Ramos (cell line): Measurements from ENCODE around the gene RAD18.

Source experiments
- in situ Hi-C: fragments of 300-500 bp; cut with MboI; formaldehyde crosslinking; loops from one replicate; pipeline ENCODE4 v1.14.3; 2022; ENCODE audit warnings: low sequenced_read_pairs; ENCODE audit not compliant: unreplicated experiment

RAD18 gene

GRCh38 chr3:8967553-8967952 is 4.3 kb upstream of the RAD18 start:
- in situ Hi-C loops = no loop called here

DNA sequence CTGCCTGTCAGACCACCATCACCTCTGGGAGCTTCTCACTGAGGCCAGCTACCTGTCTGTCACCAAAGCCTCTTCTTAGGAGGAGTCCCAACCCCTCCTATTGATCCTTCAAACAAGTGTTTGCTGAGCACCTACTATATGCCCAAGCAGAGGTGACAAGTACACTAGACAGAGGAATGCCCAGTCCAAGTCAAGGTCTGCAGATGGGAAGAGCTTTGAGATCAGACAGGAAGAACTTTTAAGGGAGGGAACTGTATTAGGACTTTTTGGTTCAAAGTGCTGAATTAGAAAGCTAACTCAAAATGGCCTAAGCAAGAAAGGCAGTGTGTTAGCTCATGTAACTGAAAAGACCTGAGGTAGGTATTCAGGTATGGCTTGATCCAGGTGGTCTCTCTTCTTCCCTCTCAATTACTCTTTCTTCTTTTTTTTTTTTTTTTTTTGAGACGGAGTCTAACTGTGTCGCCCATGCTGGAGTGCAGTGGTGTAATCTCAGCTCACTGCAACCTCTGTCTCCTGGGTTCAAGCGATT is 3.6 kb upstream of the RAD18 start:
- in situ Hi-C loops = no loop called here

DNA sequence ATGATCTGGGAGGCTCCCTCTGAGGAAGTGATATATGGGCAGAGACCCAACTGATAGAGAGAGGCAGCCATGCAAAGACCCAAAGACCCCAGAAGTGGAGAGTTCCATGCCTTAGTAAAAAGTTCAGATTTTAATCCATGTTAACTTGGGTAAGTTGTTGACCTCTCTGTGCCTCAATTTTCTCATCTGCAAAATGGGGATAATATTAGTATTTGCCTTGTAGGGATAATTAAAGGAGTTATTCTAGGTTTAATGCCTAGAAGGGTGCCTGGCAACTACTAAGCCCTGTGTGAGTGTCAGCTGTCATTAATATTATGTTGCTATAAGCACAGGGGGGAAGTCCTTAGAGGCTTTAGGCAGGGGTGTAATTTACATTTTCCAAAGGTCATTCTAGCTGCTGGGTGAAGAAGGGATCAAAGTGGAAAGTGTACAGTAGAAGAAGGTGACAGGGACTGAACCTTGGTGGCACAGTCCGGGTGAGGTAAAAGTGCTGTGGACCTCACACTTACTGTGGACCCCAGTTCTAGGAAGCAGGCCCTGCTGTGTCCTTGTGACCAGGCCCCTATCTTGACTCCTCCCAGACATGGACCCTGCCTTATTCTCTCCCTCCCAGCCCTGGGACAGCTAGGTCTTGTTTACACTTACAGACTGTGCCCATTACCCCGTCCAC is 3.0 kb upstream of the RAD18 start:
- in situ Hi-C loops = no loop called here

GRCh38 chr3:8964436-8965370 is 1.4 kb upstream of the RAD18 start:
- in situ Hi-C loops = no loop called here

- in situ Hi-C loops = no loop called here
Observed at GRCh38 chr3:8962226-8962861, 928 bp downstream of the RAD18 start.

DNA sequence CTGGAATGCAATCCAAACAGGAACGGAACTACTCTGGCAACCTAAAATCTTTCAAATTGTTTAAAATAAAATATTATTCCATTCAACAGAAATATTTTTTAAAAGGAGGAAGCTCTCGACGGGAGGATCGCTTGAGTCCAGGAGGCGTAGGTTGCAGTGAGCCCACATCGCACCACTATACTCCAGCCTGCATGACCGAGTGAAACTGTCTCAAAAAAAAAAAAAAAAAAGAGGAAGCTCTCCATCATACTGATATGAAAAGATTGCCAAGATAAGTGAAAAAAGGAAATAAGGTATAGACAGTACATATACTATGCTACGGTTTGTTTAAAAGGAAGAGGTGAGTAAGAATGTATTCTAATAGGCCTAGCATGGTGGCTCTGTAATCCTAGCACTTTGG is 3.6 kb downstream of the RAD18 start:
- in situ Hi-C loops = no loop called here

DNA sequence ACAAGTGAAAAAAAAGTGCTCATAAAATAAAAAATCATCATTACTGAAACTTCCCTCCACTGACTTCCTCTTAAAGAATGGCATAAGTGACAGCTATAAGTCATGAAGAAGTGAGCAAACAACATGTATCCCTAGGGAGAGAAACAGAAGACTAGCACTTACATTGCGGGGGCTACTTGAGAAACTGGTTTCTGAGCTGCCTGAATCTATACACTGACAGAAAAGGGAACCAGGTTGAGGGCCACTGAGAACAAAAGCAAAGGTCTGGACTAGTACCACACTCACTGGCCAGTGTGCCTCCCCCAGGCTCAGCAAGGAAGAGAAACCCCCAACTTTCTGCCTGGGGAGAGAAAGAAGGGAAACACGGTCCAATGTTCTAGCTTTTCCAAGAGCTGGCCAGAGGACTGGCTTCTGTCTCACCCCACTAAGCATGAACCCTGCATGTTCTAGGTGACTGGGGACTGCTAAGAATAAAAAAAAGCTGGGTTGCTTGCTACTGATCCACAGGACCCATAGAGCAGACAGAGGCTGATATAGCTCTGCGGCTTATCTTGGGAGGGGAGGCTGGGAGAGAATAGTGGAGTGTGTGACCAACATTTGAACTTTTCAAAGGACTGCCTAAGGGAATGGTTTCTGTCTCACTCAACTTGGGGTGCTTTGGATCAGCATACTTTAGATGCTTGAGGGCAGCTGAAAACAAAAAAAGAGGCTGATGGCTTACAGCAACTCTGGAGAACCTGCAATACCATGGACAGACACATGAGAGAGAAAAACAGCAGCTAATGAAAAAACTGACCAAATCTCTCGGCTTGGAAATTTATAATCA is 8.1 kb downstream of the RAD18 start:
- in situ Hi-C loops = no loop called here

DNA sequence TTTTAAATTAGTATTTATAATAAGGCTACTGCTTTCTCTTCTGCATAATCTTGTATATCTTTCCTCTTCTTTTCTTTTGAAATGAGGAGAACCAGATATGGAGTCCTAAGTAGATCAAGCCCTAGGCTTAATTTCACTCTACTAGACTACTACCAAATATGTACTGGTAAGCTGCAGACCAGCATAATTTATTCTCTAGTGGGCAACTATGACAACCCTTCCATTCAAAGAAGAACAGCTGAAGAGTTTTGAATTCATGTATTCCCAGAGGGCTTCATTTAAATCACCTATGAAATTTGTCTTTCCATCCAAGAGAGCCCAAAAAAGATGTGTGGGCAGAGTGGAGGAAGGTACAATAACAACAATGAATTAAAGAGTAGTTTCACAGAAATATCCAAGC is 10.0 kb downstream of the RAD18 start:
- in situ Hi-C loops = no loop called here

DNA sequence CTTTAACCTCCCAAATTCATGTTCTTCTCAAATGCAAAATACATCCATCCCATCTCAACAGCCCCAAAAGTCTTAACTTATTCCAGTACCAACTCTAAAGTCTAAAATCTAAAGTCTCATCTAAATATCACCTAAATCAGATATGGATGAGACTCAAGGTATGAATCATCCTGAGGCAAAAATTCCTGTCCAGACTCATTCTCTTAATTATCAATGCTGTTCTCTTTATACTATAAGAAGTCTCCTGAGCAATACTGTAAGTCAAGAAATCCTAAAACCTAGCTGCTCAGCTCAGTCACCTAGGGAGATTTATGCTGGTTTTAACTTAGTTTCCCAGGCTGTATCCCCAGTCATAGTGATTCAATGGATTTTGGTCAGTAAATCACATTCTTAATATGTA is 11.1 kb downstream of the RAD18 start:
- in situ Hi-C loops = no loop called here

DNA sequence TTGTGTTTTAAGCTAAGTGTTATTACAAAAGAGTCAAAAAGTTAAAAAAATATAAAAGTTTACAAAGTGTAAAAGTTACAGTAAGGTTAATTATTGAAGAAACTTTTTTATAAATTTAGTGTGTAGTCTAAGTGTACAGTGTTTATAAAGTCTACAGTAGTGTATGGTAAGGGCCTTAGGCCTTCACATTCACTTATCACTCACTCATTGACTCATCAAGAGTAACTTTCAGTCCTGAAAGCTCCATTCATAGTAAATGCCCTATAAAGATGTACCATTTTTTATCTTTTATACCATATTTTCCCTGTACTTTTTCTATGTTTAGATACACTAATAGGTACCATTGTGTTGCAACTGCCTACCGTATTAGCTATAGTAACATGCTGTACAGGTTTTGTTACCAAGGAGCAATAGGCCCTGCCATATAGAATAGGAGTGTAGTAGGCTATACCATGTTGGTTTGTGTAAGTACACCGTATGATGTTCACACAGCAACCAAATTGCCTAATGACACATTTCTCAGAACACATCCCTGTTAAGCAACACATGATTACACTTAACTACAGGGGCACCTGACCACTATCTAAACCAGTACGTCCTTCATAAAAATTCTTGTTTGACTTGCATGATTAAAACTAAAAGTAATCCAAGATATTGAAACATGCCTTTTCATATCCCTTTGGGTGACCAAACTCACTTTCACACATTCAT is 17.2 kb downstream of the RAD18 start:
- in situ Hi-C loops = no loop called here

- in situ Hi-C loops = no loop called here
Observed at GRCh38 chr3:8942746-8943488, 20.4 kb downstream of the RAD18 start.

DNA sequence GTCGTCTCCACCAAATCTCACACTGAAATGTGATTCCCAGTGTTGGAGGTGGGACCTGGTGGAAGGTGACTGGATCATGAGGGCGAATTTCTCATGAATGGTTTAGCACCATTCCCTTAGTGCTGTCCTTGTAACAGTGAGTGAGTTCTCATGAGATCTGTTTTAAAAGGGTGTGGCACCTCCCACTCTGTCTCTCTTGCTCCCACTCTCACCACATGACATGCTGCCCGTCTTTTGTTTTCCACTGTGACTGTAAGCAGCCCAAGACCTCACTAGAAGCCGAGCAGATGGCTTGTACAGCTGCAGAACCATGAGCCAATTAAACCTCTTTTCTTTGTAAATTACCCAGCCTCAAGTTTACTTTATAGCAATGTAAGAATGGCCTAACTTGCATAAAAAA is 21.2 kb downstream of the RAD18 start:
- in situ Hi-C loops = no loop called here

- in situ Hi-C loops = no loop called here
Observed at GRCh38 chr3:8938021-8938420, 25.3 kb downstream of the RAD18 start.

- in situ Hi-C loops = no loop called here
Observed at GRCh38 chr3:8937064-8938020, 25.9 kb downstream of the RAD18 start.

- in situ Hi-C loops = no loop called here
Observed at GRCh38 chr3:8932507-8932906, 30.8 kb downstream of the RAD18 start.

GRCh38 chr3:8931342-8931741 is 31.9 kb downstream of the RAD18 start:
- in situ Hi-C loops = no loop called here

DNA sequence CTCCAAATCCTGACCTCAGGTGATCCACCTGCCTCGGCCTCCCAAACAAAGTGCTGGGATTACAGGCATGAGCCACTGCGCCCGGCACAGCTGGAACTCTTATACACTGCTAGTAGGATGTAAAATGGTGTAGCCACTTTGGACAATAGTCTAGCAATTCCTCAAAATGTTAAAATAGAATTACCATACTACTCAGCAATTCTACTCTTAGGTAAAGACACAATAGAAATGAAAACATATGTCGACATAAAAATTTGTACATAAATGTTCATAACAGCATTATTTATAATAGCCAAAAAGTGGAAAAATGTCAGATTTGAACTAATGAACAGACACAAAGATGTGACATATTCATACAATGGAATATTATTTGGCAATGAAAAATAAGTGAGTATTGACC is 33.4 kb downstream of the RAD18 start:
- in situ Hi-C loops = no loop called here

- in situ Hi-C loops = no loop called here
Observed at GRCh38 chr3:8914491-8914890, 48.8 kb downstream of the RAD18 start.
